NT2/D1 (cell line): Measurements from ENCODE around the gene MTO1.

Experiments used
- SUZ12 ChIP-seq: IDR thresholded peaks from 2 replicates; pipeline ENCODE4 v1.6.1; 2011; ENCODE audit not compliant: insufficient read length, insufficient read depth; ENCODE audit errors: extremely low read depth
- YY1 ChIP-seq: IDR thresholded peaks from 2 replicates; pipeline ENCODE4 v1.6.1; 2011; ENCODE audit not compliant: insufficient read length, insufficient read depth
- ZNF274 ChIP-seq: IDR thresholded peaks from 2 replicates; pipeline ENCODE4 v1.6.1; 2011; ENCODE audit warnings: mild to moderate bottlenecking, low read depth, low read length

DNA sequence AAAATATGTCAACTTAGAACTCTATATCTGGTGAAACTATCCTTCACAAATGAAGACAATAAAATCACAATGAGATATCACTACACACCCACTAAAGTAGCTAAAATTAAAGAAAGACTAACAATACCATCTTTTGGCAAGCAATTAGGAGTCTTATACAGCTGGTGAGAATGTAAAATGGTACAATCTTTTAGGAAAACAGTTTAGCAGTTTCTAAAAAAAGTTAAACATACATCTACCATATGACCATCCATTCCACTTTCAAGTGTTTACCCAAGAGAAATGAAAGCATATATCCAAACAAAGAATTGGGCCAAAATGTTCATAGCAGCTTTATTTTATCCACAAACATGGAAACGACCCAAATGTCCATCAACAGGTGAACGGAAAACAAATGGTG is 73.1 kb downstream of the MTO1 start:
- no peak for TF ChIP-seq YY1
- no peak for TF ChIP-seq ZNF274
- no peak for TF ChIP-seq SUZ12
